HG03064 (cell line): ENCODE measurements around the gene MYH6.
"Not testable (repeated sequence)": the region's sequence is repeated elsewhere in the genome, so short reads cannot be mapped to it uniquely, and the experiment has no call there.

Experiments
- ATAC-seq: cut with Tn5 transposase; IDR thresholded peaks from one replicate; pipeline ENCODE4 v1.9.1; 2021; ENCODE audit warnings: low read depth; ENCODE audit not compliant: unreplicated experiment

MYH6 gene

GRCh38 chr14:23415821-23416778 is 8.0 kb upstream of the MYH6 start:
- no peak for ATAC-seq

DNA sequence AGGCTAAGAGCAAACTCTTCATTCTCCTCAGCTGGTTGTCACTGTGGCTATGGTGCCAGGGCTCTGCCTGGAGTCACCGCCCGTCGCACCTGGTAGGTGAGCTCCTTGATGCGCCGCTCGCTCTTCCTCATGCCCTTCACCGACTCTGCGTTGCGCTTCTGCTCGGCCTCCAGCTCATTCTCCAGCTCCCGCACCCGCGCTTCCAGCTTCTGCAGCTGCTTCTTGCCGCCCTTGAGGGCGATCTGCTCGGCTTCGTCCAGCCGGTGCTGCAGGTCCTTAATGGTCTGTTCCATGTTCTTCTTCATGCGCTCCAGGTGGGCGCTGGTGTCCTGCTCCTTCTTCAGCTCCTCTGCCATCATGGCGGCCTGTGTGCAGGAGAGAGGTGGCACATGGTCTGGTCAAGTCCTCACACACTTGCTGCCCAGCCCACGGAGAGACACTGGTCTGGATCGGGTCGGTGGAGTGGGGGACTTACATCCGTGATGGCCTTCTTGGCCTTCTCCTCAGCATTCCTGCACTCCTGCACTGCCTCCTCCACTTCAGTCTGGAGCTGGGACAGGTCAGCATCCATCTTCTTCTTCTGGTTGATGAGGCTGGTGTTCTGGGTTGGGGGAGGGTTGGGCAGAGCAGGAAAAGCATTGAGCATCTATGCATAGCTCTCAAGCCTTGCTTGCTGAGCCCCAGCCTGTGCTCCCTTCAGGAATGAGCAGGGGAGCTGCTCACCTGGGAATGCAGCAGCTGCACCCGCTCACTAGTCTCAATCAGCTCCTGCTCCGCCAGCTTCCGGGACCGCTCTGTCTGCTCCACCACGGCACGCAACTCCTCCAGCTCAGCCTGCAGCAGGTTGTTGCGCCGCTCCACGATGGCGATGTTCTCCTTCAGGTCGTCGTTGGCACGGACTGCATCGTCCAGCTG is 7.1 kb upstream of the MYH6 start:
- no peak for ATAC-seq

DNA sequence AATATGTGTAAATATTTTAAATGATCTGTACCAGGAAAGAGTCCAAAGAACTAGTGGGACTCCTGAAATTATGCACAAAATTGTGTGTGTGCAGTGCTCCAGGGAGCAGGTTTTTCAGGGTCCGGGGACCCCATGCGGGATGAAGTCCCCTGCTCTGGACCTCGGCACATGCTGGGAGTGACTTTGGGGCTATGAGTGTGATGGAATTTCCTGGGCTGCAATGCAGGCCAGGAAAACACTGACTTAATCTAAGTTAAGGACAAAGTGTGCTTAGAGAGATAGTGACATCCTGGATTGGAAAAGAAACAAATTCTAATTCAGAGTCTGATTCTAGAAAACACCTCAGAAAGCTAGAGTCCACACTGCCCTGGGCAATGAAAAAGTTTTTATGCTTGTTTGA is 6.2 kb upstream of the MYH6 start:
- ATAC-seq: no peak

- no peak for ATAC-seq
Observed at GRCh38 chr14:23413681-23414080, 5.6 kb upstream of the MYH6 start.

- ATAC-seq: no peak
Observed at GRCh38 chr14:23411563-23412525, 3.8 kb upstream of the MYH6 start.

DNA sequence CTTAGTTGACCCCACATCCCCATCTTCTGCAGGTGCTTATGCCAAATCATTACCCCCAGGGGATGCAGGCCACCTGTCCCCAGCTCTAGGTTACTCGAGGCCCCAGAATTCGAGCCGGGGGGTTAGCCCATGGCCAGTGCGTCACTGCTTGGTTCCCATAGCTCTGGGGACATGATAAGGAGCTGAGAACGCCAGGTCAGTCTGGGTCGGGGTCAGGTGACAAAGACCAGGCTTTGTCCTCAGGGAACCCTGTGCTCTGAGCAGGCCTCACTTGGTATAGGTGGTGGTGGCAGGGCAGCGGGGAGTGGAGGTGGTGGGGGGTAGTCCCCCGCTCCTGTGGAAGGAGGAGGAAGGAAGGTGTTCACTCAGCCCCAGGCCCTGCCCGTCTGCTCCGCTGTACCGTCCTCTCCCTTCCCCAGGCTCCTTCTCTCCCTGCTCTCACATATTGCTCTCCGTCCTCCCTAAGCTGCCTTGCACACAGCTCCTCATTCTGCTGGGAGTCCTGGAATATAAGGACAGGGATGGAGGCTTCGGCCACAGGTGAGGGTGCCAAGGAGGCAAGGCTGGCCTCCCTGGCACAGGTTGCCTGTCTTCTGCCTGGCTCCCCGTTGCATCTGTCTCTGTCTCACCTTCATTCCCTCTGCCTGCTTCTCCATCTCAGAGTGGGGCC is 2.0 kb upstream of the MYH6 start:
- no peak for ATAC-seq

DNA sequence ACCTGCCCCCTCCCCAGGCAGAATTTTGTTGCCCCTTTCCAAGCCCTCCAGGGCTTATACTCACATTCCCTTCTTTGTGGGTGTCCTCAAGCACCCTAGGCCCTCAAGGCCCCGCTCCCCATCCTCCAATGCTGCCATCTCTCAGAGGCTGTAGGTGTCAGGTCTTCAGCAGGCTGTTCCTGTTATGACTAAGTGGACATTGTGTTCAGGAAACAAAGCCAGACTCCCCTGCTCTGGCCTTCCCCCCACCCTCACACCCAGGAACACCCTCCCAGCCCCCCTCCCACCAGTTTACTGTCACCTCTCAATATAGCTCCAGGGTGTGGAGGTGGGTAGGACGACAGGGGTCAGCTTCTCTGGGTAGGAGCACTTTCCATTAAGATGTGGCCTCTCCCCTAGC is 1.4 kb upstream of the MYH6 start:
- ATAC-seq: no peak

GRCh38 chr14:23408307-23408630 is 196 bp upstream of the MYH6 start:
- ATAC-seq: no peak

DNA sequence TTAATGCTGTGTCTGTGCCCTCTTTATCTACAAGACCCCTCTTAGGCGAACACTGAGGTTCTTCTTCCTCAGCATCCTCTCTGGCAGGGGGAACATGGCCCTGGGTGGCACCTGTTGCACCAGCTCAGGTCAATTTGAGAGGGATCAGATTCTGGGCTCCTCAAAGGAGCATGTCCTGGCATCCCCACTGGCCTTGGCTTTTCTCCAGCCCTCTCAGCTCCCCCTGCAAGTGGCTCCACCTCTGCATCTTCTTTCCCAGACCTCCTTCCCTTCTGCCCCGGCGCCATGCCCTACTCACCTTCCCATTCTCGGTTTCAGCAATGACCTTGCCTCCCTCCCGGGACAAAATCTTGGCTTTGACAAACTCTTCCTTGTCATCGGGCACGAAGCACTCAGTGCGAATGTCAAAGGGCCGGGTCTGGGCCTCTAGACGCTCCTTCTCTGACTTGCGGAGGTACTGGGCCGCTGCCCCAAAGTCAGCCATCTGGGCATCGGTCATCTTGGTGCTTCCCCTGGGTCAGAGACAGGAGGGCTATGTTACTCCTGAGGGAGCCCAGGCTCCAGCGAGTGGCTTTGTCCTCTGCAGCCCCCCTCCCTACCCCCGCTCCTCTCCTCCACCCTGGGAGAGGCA is 1.2 kb downstream of the MYH6 start:
- no peak for ATAC-seq

- ATAC-seq: no peak
Observed at GRCh38 chr14:23406244-23406643, 1.8 kb downstream of the MYH6 start.

- no peak for ATAC-seq
Observed at GRCh38 chr14:23405516-23406025, 2.5 kb downstream of the MYH6 start.

- ATAC-seq: no peak
Observed at GRCh38 chr14:23405096-23405495, 3.0 kb downstream of the MYH6 start.

DNA sequence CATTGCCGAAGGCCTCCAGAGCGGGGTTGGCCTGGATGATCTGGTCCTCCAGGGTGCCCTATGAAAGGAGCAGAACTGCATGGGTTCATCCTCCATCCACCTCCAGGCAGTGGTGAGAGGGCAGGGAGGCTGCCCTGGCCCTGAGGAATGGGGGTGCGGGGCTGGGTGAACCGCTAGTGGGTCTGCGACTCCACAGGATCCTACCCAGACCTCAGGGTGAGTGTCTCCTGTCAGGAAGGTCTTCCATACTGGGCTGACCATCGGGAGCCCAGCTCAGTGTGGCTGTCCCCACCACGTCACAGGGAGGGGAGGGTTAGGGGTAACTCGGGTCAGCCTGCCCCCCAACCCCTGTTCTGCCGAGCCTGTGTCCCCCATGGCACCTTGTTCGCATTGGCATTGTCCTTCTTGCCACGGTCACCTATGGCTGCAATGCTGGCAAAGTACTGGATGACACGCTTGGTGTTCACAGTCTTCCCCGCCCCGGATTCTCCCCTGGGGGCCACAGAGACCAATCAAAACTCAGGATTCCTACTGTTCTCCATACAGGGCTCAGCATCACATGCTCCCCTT is 3.7 kb downstream of the MYH6 start:
- no peak for ATAC-seq

DNA sequence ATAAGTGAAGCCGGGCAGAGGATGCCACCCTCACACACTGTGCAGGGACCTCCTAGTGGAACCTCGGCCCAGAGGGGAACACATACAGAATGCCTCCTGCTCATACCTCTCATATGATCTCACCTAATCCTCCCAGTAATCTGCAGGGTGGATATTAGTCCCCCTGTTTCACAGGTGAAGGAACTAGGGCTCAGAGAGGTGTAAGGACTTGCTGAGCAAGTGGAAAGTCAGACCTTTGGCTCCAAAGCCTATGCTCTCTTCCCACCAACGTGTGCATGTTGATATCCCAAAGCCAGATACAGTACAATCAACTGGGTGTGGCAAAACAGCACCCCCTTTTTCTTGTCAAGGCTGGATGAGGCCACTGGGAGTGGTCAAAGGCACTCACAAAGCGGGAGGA is 4.2 kb downstream of the MYH6 start:
- no peak for ATAC-seq

DNA sequence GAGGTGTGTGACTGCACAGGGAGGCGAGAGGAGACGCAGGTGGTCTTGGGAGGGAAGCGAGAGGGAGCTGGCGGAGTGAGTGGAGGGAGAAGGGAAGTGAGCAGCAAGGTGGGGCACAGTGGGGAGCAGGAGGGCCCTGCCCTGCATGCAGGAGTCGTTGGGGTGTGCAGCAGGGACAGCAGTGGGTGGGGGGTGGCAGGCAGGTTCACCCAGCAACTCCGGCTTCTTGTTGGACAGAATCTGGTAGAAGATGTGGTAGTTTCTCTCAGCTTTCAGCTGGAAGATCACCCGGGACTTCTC is 5.0 kb downstream of the MYH6 start:
- ATAC-seq: no peak

GRCh38 chr14:23402296-23403138 is 5.6 kb downstream of the MYH6 start:
- no peak for ATAC-seq

GRCh38 chr14:23401291-23401690 is 6.8 kb downstream of the MYH6 start:
- no peak for ATAC-seq

GRCh38 chr14:23400496-23401149 is 7.5 kb downstream of the MYH6 start:
- ATAC-seq: not testable (repeated sequence)
